GM12801 (cell line): ENCODE measurements around the gene ALOX5AP.

ENCODE experiments used
- TF ChIP-seq, protein P1 (sequence below): IDR thresholded peaks from one replicate; pipeline ENCODE4 v1.5.1; 2011; ENCODE audit warnings: control low read depth; ENCODE audit not compliant: insufficient read length; ENCODE audit errors: extremely low read depth

The ALOX5AP gene

GRCh38 chr13:30735025-30735871 lies at the start of gene ALOX5AP:
TSS of gene ALOX5AP (plus strand) at chr13:30735543. CDS start at chr13:30735606, 63 bp downstream.
- TF ChIP-seq, protein P1, sequence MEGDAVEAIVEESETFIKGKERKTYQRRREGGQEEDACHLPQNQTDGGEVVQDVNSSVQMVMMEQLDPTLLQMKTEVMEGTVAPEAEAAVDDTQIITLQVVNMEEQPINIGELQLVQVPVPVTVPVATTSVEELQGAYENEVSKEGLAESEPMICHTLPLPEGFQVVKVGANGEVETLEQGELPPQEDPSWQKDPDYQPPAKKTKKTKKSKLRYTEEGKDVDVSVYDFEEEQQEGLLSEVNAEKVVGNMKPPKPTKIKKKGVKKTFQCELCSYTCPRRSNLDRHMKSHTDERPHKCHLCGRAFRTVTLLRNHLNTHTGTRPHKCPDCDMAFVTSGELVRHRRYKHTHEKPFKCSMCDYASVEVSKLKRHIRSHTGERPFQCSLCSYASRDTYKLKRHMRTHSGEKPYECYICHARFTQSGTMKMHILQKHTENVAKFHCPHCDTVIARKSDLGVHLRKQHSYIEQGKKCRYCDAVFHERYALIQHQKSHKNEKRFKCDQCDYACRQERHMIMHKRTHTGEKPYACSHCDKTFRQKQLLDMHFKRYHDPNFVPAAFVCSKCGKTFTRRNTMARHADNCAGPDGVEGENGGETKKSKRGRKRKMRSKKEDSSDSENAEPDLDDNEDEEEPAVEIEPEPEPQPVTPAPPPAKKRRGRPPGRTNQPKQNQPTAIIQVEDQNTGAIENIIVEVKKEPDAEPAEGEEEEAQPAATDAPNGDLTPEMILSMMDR: no peak

- TF ChIP-seq, protein P1: no peak
Measured at GRCh38 chr13:30685987-30686386, 49.4 kb upstream of the ALOX5AP start.

GRCh38 chr13:30687601-30688000 lies 47.7 kb upstream of the ALOX5AP start:
- TF ChIP-seq, protein P1: no peak

- TF ChIP-seq, protein P1: no peak
Measured at GRCh38 chr13:30689752-30690151, 45.6 kb upstream of the ALOX5AP start.

- TF ChIP-seq, protein P1: no peak
Measured at GRCh38 chr13:30690282-30691188, 44.8 kb upstream of the ALOX5AP start.

- TF ChIP-seq, protein P1: no peak
Measured at GRCh38 chr13:30692113-30692512, 43.2 kb upstream of the ALOX5AP start.
